ENCODE results near the gene SLC22A16. TPM values are rescaled to one million over a fixed set of nuclear protein-coding genes. Genes with fewer than 3 reads are reported as not detected.
"Not testable (repeated sequence)": the region's sequence is repeated elsewhere in the genome, so short reads cannot be mapped to it uniquely, and the experiment has no call there.

Gene SLC22A16
- total RNA-seq, 2 donors from 2014 or later: not detected

DNA sequence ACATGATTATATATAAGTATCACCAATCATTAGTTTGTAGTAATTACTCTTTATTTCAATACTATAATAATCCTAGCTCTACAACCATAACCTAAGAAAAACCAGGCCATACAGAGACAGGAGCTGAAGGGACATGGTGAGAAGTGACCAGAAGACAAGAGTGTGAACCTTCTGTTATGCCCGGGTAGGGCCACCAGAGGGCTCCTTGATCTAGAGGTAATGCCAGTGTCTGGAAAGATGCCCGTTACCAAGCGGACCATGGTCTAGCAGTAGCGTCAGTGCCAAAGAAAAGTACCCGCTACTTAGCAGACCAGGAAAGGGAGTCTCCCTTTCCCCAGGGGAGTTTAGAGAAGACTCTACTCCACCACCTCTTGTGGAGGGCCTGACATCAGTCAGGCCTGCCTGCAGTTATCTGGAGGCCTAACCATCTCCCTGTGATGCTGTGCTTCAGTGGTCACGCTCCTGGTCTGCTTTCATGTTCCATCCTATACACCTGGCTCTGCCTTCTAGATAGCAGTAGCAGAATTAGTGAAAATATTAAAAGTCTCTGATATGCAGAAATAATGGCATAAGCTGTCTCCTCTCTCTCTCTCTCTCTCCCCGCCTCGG, 18.7 kb downstream of the SLC22A16 start:
- H3K4me3 ChIP-seq; H3K4me1 ChIP-seq; H3K9me3 ChIP-seq; intact Hi-C loops (cut with DNase I); H3K27ac ChIP-seq; ATAC-seq; H3K36me3 ChIP-seq (replicated peaks in 1 of 2; ENCODE audit: insufficient read depth in 1 of 2, low read depth in 2 of 2); H3K27me3 ChIP-seq: not testable (repeated sequence)
- WGBS, 2 donors: 60 to 63% methylated on average over 8 of the region's 8 CpGs
- peak; percentile 62 to 84 (median 73) for DNase-seq
- TF ChIP-seq, protein P1, sequence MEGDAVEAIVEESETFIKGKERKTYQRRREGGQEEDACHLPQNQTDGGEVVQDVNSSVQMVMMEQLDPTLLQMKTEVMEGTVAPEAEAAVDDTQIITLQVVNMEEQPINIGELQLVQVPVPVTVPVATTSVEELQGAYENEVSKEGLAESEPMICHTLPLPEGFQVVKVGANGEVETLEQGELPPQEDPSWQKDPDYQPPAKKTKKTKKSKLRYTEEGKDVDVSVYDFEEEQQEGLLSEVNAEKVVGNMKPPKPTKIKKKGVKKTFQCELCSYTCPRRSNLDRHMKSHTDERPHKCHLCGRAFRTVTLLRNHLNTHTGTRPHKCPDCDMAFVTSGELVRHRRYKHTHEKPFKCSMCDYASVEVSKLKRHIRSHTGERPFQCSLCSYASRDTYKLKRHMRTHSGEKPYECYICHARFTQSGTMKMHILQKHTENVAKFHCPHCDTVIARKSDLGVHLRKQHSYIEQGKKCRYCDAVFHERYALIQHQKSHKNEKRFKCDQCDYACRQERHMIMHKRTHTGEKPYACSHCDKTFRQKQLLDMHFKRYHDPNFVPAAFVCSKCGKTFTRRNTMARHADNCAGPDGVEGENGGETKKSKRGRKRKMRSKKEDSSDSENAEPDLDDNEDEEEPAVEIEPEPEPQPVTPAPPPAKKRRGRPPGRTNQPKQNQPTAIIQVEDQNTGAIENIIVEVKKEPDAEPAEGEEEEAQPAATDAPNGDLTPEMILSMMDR (IDR thresholded peaks at IDR 0.05): peak in 6 of 7 experiments; percentile 13 to 51 (median 28)

DNA sequence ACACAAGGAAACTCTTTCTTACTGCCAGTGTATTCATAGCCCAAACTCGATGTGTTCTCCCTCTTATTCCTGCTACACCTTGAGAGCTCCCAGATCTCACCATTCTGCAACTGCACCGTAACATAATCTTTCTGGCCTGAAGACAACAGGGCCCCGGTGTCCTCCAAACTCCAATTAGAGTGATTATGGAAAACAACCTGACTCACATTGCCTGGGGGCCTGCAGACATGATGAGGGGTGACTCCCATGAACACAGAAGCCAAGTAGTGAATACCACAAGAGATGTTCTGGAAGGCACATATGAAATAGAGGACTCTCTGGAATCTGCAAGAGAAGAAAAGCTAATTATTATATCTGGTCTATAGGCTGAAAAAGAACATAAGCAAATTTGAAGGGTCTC, 19.7 kb downstream of the SLC22A16 start:
- H3K9me3 ChIP-seq: no peaks in the 10 kb centered on the region
- 84 to 85% methylated on average over 3 of the region's 3 CpGs for WGBS, 2 donors
- no peak for ATAC-seq
- no peak overlapping the region for H3K27ac ChIP-seq
- H3K27me3 ChIP-seq: no peaks in the 10 kb centered on the region
- TF ChIP-seq, protein P1 (IDR thresholded peaks at IDR 0.05): no peak
- no peak for TF ChIP-seq POLR2A (IDR thresholded peaks at IDR 0.05)
- intact Hi-C loops (cut with DNase I): no loop called here
- no peak overlapping the region for H3K4me3 ChIP-seq
- no peak for DNase-seq
- H3K4me1 ChIP-seq: no peaks in the 10 kb centered on the region
- H3K36me3 ChIP-seq (replicated peaks in 1 of 2; ENCODE audit: insufficient read depth in 1 of 2, low read depth in 2 of 2): no peaks in the 10 kb centered on the region

DNA sequence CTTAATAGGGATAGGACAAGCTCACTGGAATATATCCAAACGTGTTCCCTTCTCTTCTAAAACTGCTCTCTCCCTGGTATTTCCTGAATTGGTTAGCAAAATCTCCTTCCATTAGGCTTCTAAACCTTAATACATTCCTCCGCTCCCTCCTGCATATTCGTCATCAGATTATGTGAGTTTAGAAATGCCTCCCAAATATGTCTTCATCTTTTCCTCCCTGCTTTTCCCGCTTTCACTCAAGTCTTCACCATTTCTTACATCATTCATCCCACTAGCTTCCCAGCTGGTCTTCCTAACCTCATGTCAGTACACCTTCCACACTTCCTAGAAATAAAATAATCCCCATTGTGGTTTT, 26.9 kb downstream of the SLC22A16 start:
- no peak for TF ChIP-seq POLR2A (IDR thresholded peaks at IDR 0.05)
- TF ChIP-seq, protein P1 (IDR thresholded peaks at IDR 0.05): no peak
- no peaks in the 10 kb centered on the region for H3K27me3 ChIP-seq
- DNase-seq (no peak), ATAC-seq (no peak)
- intact Hi-C loops (cut with DNase I): no loop called here
- no peaks in the 10 kb centered on the region for H3K4me1 ChIP-seq
- H3K27ac ChIP-seq: no peak overlapping the region
- H3K9me3 ChIP-seq: no peaks in the 10 kb centered on the region
- no peaks in the 10 kb centered on the region for H3K36me3 ChIP-seq (replicated peaks in 1 of 2; ENCODE audit: insufficient read depth in 1 of 2, low read depth in 2 of 2)
- H3K4me3 ChIP-seq: no peak overlapping the region
- WGBS, 2 donors: 64 to 78% methylated on average over 4 of the region's 4 CpGs

DNA sequence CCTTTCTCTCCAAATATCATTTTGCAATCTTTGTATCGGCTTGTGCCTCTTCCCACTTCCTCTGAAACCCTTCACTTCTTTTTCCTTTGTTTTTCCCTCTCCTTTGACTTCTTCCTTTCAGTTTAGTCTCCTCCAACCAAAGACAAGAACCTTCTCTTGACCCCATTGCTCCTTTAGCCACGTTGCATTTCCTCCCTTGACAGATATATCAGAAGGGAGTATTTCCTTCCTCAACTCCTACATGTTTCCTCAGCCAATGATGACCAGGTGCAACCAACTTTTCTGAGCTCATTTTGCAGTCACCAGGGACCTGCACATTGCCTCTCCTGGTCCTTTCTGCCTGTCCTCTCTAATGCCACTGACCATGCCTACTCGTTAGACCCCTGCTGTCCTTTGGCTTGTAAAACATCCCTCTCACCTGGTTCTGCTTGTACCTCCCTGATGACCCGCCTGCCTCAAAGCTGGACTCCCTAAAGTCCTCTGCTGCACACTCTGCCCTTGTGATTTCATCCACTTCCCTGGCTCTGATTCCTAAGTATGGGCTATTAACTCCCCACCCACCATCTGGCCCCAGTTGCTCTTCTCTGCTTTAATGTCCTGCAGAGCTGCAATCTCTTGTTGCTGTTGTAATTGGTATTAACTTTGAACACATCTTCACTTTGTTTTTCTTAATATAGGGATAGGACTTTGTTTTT, 27.4 kb downstream of the SLC22A16 start:
- Histone ChIP-seq H3K27me3 (no peaks in the 10 kb centered on the region), H3K36me3 (replicated peaks in 1 of 2; ENCODE audit: insufficient read depth in 1 of 2, low read depth in 2 of 2) (no peaks in the 10 kb centered on the region), H3K4me3 (no peak overlapping the region), H3K4me1 (no peaks in the 10 kb centered on the region), H3K9me3 (no peaks in the 10 kb centered on the region), H3K27ac (no peak overlapping the region)
- intact Hi-C loops (cut with DNase I): no loop called here
- ATAC-seq: no peak
- DNase-seq: no peak
- TF ChIP-seq, protein P1 (IDR thresholded peaks at IDR 0.05): no peak
- no peak for TF ChIP-seq POLR2A (IDR thresholded peaks at IDR 0.05)
- 44 to 48% methylated on average over 4 of the region's 4 CpGs for WGBS, 2 donors

DNA sequence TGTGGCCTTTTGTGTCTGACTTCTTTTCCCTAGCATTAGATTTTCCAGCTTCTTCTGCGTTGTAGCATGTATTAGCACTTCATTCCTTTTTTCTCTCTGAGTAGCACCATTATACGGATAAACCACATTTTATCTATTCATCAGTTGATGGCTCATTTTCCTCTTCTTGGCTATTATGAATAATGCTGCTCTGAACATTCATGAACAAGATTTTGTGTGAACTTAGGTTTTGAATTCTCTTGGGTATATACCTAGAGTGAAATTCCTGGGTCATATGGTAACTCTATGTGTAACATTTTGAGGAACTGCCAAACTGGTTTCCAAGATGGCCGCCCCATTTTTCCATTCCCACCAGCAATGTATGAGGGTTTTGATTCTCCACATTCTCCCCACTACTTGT, 28.7 kb downstream of the SLC22A16 start:
- DNase-seq (no peak), ATAC-seq (no peak)
- H3K27ac ChIP-seq: no peak overlapping the region
- no peaks in the 10 kb centered on the region for H3K4me1 ChIP-seq
- no peak overlapping the region for H3K4me3 ChIP-seq
- 89% methylated on average over 3 of the region's 3 CpGs for WGBS, 2 donors
- intact Hi-C loops (cut with DNase I): no loop called here
- TF ChIP-seq, protein P1 (IDR thresholded peaks at IDR 0.05): no peak
- TF ChIP-seq POLR2A (IDR thresholded peaks at IDR 0.05): no peak
- H3K9me3 ChIP-seq: no peaks in the 10 kb centered on the region
- H3K27me3 ChIP-seq: no peaks in the 10 kb centered on the region
- no peaks in the 10 kb centered on the region for H3K36me3 ChIP-seq (replicated peaks in 1 of 2; ENCODE audit: insufficient read depth in 1 of 2, low read depth in 2 of 2)
